Motor neuron (in vitro differentiated cells): ENCODE data around the gene CLRN1. TPM values are rescaled to one million over a fixed set of nuclear protein-coding genes. Genes with fewer than 3 reads are reported as not detected.

Source experiments
- ATAC-seq, 8 experiments: fragments of 200-7000 bp; cut with Tn5 transposase; replicated peaks in 6 of 8; 2 replicates each; pipeline ENCODE4 v1.8.0; 2021; ENCODE audit warnings: mild to moderate bottlenecking in 8 of 8, moderate library complexity in 8 of 8
- H3K27ac ChIP-seq, 2 donors: fragments of 250-450 bp; sonication (Bioruptor Pico); 2 replicates each; pipeline ENCODE4 v1.9.0; 2021; ENCODE audit warnings: antibody characterized with exemption in 2 of 2, mild to moderate bottlenecking in 2 of 2, moderate library complexity in 1 of 2
- H3K4me1 ChIP-seq, 2 donors: fragments of 250-450 bp; sonication (Bioruptor Pico); replicated peaks in 1 of 2; 2 replicates each; pipeline ENCODE4 v1.6.1; 2021; ENCODE audit warnings: antibody characterized with exemption in 2 of 2, mild to moderate bottlenecking in 2 of 2, moderate library complexity in 1 of 2
- H3K4me3 ChIP-seq, 5 donors: fragments of 250-450 bp; sonication (Bioruptor Pico); 2 replicates each; pipeline ENCODE4 v1.9.0; 2021; ENCODE audit warnings: antibody characterized with exemption in 5 of 5, mild to moderate bottlenecking in 5 of 5, moderate library complexity in 4 of 5
- WGBS, 10 experiments: fragments of 450-650 bp; shearing (Covaris generic); methylation state at CpG; one replicate each; pipeline ENCODE4 v1.0.0; 2022; 5-methylcytosine and 5-hydroxymethylcytosine counted together
- in situ Hi-C, 9 experiments: fragments of 400-800 bp; cut with MboI; loops; one replicate each; pipeline ENCODE4 v1.15.0; 2021; ENCODE audit warnings: low sequenced_read_pairs in 9 of 9, low pct_unique_long_range_greater_than_20kb in 2 of 9; ENCODE audit not compliant: unreplicated experiment in 9 of 9
- total RNA-seq, 8 experiments: library from RNA; unstranded; fragments of 300-600 nt; gene quantifications; 2 replicates each; pipeline versions ENCODE4 v1.2.3 to v1.2.4, GENCODE V29; 2022

The CLRN1 gene
- total RNA-seq, 8 experiments from 2014 or later, result 2.1 to 10.8 (median 3.6) TPM; not detected in 3

GRCh38 chr3:150968341-150969035 is 4.0 kb downstream of the CLRN1 start:
- peak in 5 of 8 experiments; percentile 76 to 87 (median 79) for ATAC-seq

GRCh38 chr3:150965436-150965835 is 7.1 kb downstream of the CLRN1 start:
- Histone ChIP-seq H3K27ac (no peak overlapping the region), H3K4me3 (no peak overlapping the region), H3K4me1 (peaks cover 9 to 27% of the 10 kb centered on the region in 2 donors)
- 35 to 100% (median 94%) methylated on average over 1 to 2 of the region's 2 CpGs; no CpG with 5 or more reads in 3 of the 10 experiments for WGBS, 10 experiments
- ATAC-seq, result peak in 1 of 8 experiments; percentile 38
- in situ Hi-C loops, result no loop called here

More at GRCh38 chr3:150968341-150969035, 4.0 kb downstream of the CLRN1 start:
- no peak overlapping the region for H3K4me3 ChIP-seq
- WGBS, 10 experiments, result 18 to 82% (median 44%) methylated on average over 1 to 4 of the region's 4 CpGs; no CpG with 5 or more reads in 2 of the 10 experiments
- H3K27ac ChIP-seq, result no peak overlapping the region
- peaks cover 33 to 50% of the 10 kb centered on the region in 2 donors for H3K4me1 ChIP-seq
- in situ Hi-C loops, result no loop called here

GRCh38 chr3:150961949-150962348 is 10.6 kb downstream of the CLRN1 start:
- in situ Hi-C loops, result no loop called here
- Histone ChIP-seq H3K27ac (no peak overlapping the region), H3K4me1 (peaks cover 0 to 7% of the 10 kb centered on the region in 2 donors), H3K4me3 (no peak overlapping the region)
- ATAC-seq, result no peak
- WGBS, 10 experiments, result 0 to 100% (median 79%) methylated on average over 1 to 3 of the region's 4 CpGs

- Histone ChIP-seq H3K4me1 (peaks cover 0 to 7% of the 10 kb centered on the region in 2 donors), H3K27ac (no peak overlapping the region), H3K4me3 (no peak overlapping the region)
- 20 to 100% (median 86%) methylated on average over 1 to 4 of the region's 5 CpGs; no CpG with 5 or more reads in 1 of the 10 experiments for WGBS, 10 experiments
- in situ Hi-C loops, result no loop called here
- ATAC-seq, result peak in 1 of 8 experiments; percentile 33
These were observed 11.5 kb downstream of the CLRN1 start for GRCh38 chr3:150960708-150961684.

- ATAC-seq, result peak in 3 of 8 experiments; percentile 45 to 51 (median 49)
- WGBS, 10 experiments, result 14 to 100% (median 57%) methylated on average over 1 to 3 of the region's 3 CpGs
These were observed 13.8 kb downstream of the CLRN1 start for GRCh38 chr3:150958683-150959082.

GRCh38 chr3:150956376-150956775 is 16.2 kb downstream of the CLRN1 start:
- ATAC-seq, result peak in 2 of 8 experiments; percentile 40 to 43

More at GRCh38 chr3:150958683-150959082, 13.8 kb downstream of the CLRN1 start:
- no peak overlapping the region for H3K4me3 ChIP-seq
- H3K27ac ChIP-seq, result no peak overlapping the region
- in situ Hi-C loops, result no loop called here
- peaks cover 0 to 7% of the 10 kb centered on the region in 2 donors for H3K4me1 ChIP-seq

GRCh38 chr3:150951923-150952322 is 20.6 kb downstream of the CLRN1 start:
- no peak for ATAC-seq
- Histone ChIP-seq H3K4me3 (no peak overlapping the region), H3K4me1 (no peaks in the 10 kb centered on the region), H3K27ac (no peak overlapping the region)
- in situ Hi-C loops, result no loop called here
- 74 to 100% (median 90%) methylated on average over 3 to 12 of the region's 13 CpGs; no CpG with 5 or more reads in 3 of the 10 experiments for WGBS, 10 experiments

More at GRCh38 chr3:150956376-150956775, 16.2 kb downstream of the CLRN1 start:
- Histone ChIP-seq H3K27ac (no peak overlapping the region), H3K4me3 (no peak overlapping the region), H3K4me1 (peaks cover 0 to 4% of the 10 kb centered on the region in 2 donors)
- WGBS, 10 experiments, result 20 to 92% (median 74%) methylated on average over 1 to 6 of the region's 6 CpGs; no CpG with 5 or more reads in 3 of the 10 experiments
- in situ Hi-C loops, result no loop called here

GRCh38 chr3:150945226-150946032 is 27.1 kb downstream of the CLRN1 start:
- ATAC-seq, result peak in 5 of 8 experiments; percentile 33 to 93 (median 91)
- peaks cover 0 to 3% of the 10 kb centered on the region in 2 donors for H3K4me1 ChIP-seq
- H3K27ac ChIP-seq, result no peak overlapping the region
- no peak overlapping the region for H3K4me3 ChIP-seq
- in situ Hi-C loops, result no loop called here
- WGBS, 10 experiments, result 0 to 100% (median 60%) methylated on average over 1 to 3 of the region's 3 CpGs

GRCh38 chr3:150942221-150942620 is 30.3 kb downstream of the CLRN1 start:
- ATAC-seq, result no peak
- peaks cover 0 to 3% of the 10 kb centered on the region in 2 donors for H3K4me1 ChIP-seq
- 46 to 100% (median 83%) methylated on average over 2 to 3 of the region's 3 CpGs for WGBS, 10 experiments
- no peak overlapping the region for H3K4me3 ChIP-seq
- in situ Hi-C loops, result no loop called here
- H3K27ac ChIP-seq, result no peak overlapping the region

- ATAC-seq, result no peak
- WGBS, 10 experiments, result 18 to 75% (median 56%) methylated on average over 1 to 2 of the region's 2 CpGs; no CpG with 5 or more reads in 1 of the 10 experiments
- in situ Hi-C loops, result no loop called here
- Histone ChIP-seq H3K4me1 (peaks cover 0 to 5% of the 10 kb centered on the region in 2 donors), H3K4me3 (no peak overlapping the region), H3K27ac (no peak overlapping the region)
These were observed 35.8 kb downstream of the CLRN1 start for GRCh38 chr3:150936693-150937092.

GRCh38 chr3:150933473-150933995 is 39.0 kb downstream of the CLRN1 start:
- peak in 5 of 8 experiments; percentile 25 to 99 (median 96) for ATAC-seq

GRCh38 chr3:150931745-150932144 is 40.8 kb downstream of the CLRN1 start:
- in situ Hi-C loops, result no loop called here

More at GRCh38 chr3:150933473-150933995, 39.0 kb downstream of the CLRN1 start:
- no peak overlapping the region for H3K4me3 ChIP-seq
- H3K4me1 ChIP-seq, result peaks cover 0 to 5% of the 10 kb centered on the region in 2 donors
- 0 to 67% (median 17%) methylated on average over 1 of the region's 1 CpG; no CpG with 5 or more reads in 2 of the 10 experiments for WGBS, 10 experiments
- in situ Hi-C loops, result no loop called here
- H3K27ac ChIP-seq, result no peak overlapping the region

More at GRCh38 chr3:150931745-150932144, 40.8 kb downstream of the CLRN1 start:
- Histone ChIP-seq H3K27ac (no peak overlapping the region), H3K4me1 (peaks cover 0 to 5% of the 10 kb centered on the region in 2 donors), H3K4me3 (no peak overlapping the region)
- WGBS, 10 experiments, result 40 to 100% (median 72%) methylated on average over 1 of the region's 1 CpG; no CpG with 5 or more reads in 6 of the 10 experiments
- no peak for ATAC-seq
